ENCODE measurements around the gene DSCAM.

DSCAM gene

DNA sequence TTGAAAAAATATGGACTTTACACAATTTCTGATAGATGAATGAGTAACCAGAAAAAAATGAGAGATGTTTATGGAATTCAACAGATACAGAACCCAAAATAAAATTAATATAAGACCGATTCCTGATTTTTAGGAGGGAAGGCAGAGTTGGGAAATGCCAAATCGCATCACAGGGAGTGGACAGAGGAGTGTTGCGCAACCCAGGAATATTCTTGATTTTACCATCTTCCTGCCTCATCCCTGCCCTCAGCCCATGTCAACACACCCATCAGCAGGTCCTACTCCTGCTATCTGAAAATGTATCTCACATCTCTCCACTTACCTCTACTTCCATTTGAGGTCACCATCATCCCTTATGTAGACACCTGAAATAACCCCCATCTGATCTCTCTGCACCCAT, 221.0 kb downstream of the DSCAM start:
- TF ChIP-seq POLR2AphosphoS5 (IDR thresholded peaks at IDR 0.05; ENCODE audit: low read depth, low read length): no peak
- no peak for TF ChIP-seq FOXP2 (optimal IDR thresholded peaks at IDR 0.05; ENCODE audit: borderline replicate concordance, extremely low read depth, extremely low read length, insufficient read depth)
- TF ChIP-seq, protein P1, sequence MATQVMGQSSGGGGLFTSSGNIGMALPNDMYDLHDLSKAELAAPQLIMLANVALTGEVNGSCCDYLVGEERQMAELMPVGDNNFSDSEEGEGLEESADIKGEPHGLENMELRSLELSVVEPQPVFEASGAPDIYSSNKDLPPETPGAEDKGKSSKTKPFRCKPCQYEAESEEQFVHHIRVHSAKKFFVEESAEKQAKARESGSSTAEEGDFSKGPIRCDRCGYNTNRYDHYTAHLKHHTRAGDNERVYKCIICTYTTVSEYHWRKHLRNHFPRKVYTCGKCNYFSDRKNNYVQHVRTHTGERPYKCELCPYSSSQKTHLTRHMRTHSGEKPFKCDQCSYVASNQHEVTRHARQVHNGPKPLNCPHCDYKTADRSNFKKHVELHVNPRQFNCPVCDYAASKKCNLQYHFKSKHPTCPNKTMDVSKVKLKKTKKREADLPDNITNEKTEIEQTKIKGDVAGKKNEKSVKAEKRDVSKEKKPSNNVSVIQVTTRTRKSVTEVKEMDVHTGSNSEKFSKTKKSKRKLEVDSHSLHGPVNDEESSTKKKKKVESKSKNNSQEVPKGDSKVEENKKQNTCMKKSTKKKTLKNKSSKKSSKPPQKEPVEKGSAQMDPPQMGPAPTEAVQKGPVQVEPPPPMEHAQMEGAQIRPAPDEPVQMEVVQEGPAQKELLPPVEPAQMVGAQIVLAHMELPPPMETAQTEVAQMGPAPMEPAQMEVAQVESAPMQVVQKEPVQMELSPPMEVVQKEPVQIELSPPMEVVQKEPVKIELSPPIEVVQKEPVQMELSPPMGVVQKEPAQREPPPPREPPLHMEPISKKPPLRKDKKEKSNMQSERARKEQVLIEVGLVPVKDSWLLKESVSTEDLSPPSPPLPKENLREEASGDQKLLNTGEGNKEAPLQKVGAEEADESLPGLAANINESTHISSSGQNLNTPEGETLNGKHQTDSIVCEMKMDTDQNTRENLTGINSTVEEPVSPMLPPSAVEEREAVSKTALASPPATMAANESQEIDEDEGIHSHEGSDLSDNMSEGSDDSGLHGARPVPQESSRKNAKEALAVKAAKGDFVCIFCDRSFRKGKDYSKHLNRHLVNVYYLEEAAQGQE (IDR thresholded peaks at IDR 0.05; ENCODE audit: insufficient read depth in 1 of 2, low read depth in 2 of 2, low read length in 2 of 2): no peak
- TF ChIP-seq TAF1 (IDR thresholded peaks at IDR 0.05; ENCODE audit: borderline replicate concordance, insufficient read depth, low read length): no peak
- no peak for TF ChIP-seq SIN3A (IDR thresholded peaks at IDR 0.05; ENCODE audit: borderline replicate concordance, insufficient read depth, low read length)

DNA sequence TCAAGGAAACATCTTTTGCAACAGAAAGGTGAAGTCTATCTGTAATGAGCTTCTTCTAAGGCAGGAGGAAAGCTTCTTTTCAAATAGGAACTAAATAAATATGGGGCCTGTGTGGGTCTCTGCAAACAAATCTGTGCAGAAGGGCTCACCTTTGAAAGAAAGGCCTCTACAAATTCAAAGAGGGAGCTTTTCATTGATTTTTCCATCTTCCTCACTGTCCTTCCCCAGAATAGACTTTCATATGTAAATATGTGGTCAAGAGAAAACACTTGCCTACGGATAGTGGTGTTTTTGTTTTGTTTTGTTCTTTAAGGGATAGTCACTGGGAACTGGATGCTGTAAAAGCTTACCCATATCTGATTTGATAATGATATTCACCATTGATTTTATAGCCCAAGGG, 223.4 kb downstream of the DSCAM start:
- TF ChIP-seq FOXP2 (optimal IDR thresholded peaks at IDR 0.05; ENCODE audit: borderline replicate concordance, extremely low read depth, extremely low read length, insufficient read depth) (no peak), SIN3A (IDR thresholded peaks at IDR 0.05; ENCODE audit: borderline replicate concordance, insufficient read depth, low read length) (no peak), TAF1 (IDR thresholded peaks at IDR 0.05; ENCODE audit: borderline replicate concordance, insufficient read depth, low read length) (no peak), POLR2AphosphoS5 (IDR thresholded peaks at IDR 0.05; ENCODE audit: low read depth, low read length) (no peak)
- TF ChIP-seq, protein P1 (IDR thresholded peaks at IDR 0.05; ENCODE audit: insufficient read depth in 1 of 2, low read depth in 2 of 2, low read length in 2 of 2): no peak

DNA sequence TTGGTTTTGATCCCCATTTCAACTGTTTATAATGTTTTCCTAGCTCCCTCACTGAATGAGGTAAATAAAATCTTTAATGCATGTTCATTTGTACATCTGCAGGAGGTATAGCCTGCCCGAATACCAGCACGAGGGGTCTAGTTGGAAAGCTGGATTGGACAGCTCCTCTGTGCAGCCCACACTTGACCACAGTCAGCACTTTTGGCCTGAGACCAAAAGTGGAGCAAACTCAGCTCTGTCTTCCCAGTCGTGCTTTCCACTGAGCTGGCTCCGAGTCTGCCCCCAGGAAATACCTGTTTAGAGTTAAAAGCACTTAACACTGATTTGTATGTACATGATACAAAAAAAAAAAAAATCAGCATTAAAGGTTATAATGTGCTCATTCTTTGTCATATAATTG, 224.4 kb downstream of the DSCAM start:
- TF ChIP-seq TAF1 (IDR thresholded peaks at IDR 0.05; ENCODE audit: borderline replicate concordance, insufficient read depth, low read length) (no peak), POLR2AphosphoS5 (IDR thresholded peaks at IDR 0.05; ENCODE audit: low read depth, low read length) (no peak), SIN3A (IDR thresholded peaks at IDR 0.05; ENCODE audit: borderline replicate concordance, insufficient read depth, low read length) (no peak), FOXP2 (optimal IDR thresholded peaks at IDR 0.05; ENCODE audit: borderline replicate concordance, extremely low read depth, extremely low read length, insufficient read depth) (no peak)
- TF ChIP-seq, protein P1 (IDR thresholded peaks at IDR 0.05; ENCODE audit: insufficient read depth in 1 of 2, low read depth in 2 of 2, low read length in 2 of 2): no peak

DNA sequence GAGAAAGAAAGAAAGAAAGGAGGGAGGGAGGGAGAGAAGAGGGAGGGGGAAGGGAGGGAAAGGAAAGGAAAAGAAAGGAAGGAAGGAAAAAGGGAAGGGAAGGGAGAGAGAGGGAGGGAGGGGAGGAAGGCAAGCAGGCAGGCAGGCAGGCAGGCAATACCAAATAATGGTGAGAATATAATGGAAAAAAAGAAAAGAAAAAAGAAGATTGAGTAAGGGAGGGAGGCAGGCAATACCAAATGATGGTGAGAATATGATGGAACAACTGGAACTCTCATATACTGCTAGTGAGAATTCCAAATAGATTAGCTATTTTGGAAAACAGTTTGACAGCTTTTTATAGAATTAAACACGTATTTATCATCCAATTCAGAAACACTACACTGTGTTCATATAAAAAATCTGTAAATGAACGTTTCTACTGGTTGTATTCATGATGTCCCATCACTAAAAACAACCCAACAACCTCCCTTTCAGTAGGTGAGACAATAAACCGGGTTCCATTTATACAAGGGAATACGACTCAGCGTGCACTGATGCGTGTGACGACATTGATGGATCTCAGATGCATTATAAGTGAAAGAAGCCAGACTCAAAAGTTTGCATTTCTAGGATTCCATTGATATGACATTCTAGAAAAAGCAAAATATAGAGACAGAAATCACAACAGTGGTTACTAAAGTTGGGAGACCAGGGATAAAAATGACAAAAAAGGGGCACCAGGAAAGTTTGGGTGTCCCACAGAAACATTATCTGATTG, 226.4 kb downstream of the DSCAM start:
- TF ChIP-seq POLR2AphosphoS5 (IDR thresholded peaks at IDR 0.05; ENCODE audit: low read depth, low read length) (no peak), FOXP2 (optimal IDR thresholded peaks at IDR 0.05; ENCODE audit: borderline replicate concordance, extremely low read depth, extremely low read length, insufficient read depth) (no peak), SIN3A (IDR thresholded peaks at IDR 0.05; ENCODE audit: borderline replicate concordance, insufficient read depth, low read length) (no peak), TAF1 (IDR thresholded peaks at IDR 0.05; ENCODE audit: borderline replicate concordance, insufficient read depth, low read length) (no peak)
- TF ChIP-seq, protein P1 (IDR thresholded peaks at IDR 0.05; ENCODE audit: insufficient read depth in 1 of 2, low read depth in 2 of 2, low read length in 2 of 2): no peak

Measured in PFSK-1 (cell line).